ENCODE results near the gene SCRT2. TPM values are rescaled to one million over a fixed set of nuclear protein-coding genes. Genes with fewer than 3 reads are reported as not detected.

The SCRT2 gene
- total and polyA plus RNA-seq, 9 of the 15 experiments (the other 6 are each of a cell fraction or from before 2014, with no cell fraction given), result 0.04 to 0.75 (median 0.13) TPM; not detected in 2

GRCh38 chr20:684676-685319, 9.2 kb upstream of the SCRT2 start:
- H3K9me3 ChIP-seq (replicated peaks; ENCODE audit: control insufficient read depth, insufficient read depth, low read depth, low read length), result no peaks in the 10 kb centered on the region
- H3K9ac ChIP-seq (ENCODE audit: insufficient read depth in 1 of 2, low read depth in 2 of 2, low read length in 2 of 2), result peak overlapping the region in 1 of 2 experiments; percentile 75; a peak in 3 of 4 replicates
- peaks cover 31 to 42% of the 10 kb centered on the region in 2 experiments; a peak in 4 of 5 replicates for H3K4me1 ChIP-seq (replicated peaks in 1 of 2; ENCODE audit: control insufficient read depth in 2 of 2, insufficient read depth in 2 of 2, low read length in 2 of 2)
- in situ Hi-C loops (cut with MboI), result no loop called here
- WGBS (ENCODE audit: insufficient coverage, low coverage, missing lambda C conversion rate), result 0% methylated on average over 1 of the region's 4 CpGs
- H3K4me3 ChIP-seq, result no peak overlapping the region
- BruUV-seq (replicated peaks), result no TSS peak
- H3K4me2 ChIP-seq (ENCODE audit: insufficient read depth, low read length), result peak overlapping the region; percentile 42
- H4K20me1 ChIP-seq (replicated peaks; ENCODE audit: control insufficient read depth, insufficient read depth, low read length), result no peaks in the 10 kb centered on the region
- H3K9me1 ChIP-seq (ENCODE audit: control insufficient read depth, insufficient read depth, low read length), result no peaks in the 10 kb centered on the region
- no peaks in the 10 kb centered on the region for H3K36me3 ChIP-seq (ENCODE audit: control insufficient read depth, insufficient read depth, low read length)
- no peaks in the 10 kb centered on the region for H3K27me3 ChIP-seq (ENCODE audit: control insufficient read depth in 2 of 2, insufficient read depth in 2 of 2, low read length in 2 of 2)
- intact Hi-C loops (cut with micrococcal nuclease), result no loop called here
- ChIA-PET CTCF (ENCODE audit: low intra/inter-chr PET ratio) (no interaction called here), POLR2A (interaction anchor here (0.7 kb wide), 1 partner anchor 142 kb away, joined by 3 read pairs; no protein-coding TSS in a partner anchor)
- H2AFZ ChIP-seq (ENCODE audit: low read depth, low read length), result peak overlapping the region; percentile 58; the same call in 1 of the 2 replicates
- FAIRE-seq, result peak; percentile 74
- no peaks in the 10 kb centered on the region for H3K79me2 ChIP-seq (ENCODE audit: control insufficient read depth, insufficient read depth, low read length)
- ATAC-seq, result peak; percentile 21; the same call in 1 of the 3 replicates
- H3K27ac ChIP-seq (ENCODE audit: extremely low read depth, low read depth, low read length), result no peak overlapping the region; the same call in 2 of the 3 replicates
- peak; percentile 33 to 55 (median 36) for DNase-seq (ENCODE audit: extremely low read depth in 1 of 4, low spot score in 3 of 4)
- no peak for TF ChIP-seq L3MBTL2 (IDR thresholded peaks at IDR 0.05)
- TF ChIP-seq RBM25 (IDR thresholded peaks at IDR 0.05; ENCODE audit: low read depth, low read length, severe bottlenecking), result no peak
- no peak for TF ChIP-seq SLC30A9 (CRISPR knock-in tag; IDR thresholded peaks at IDR 0.05)
- peak; percentile 75 for TF ChIP-seq EP300 (IDR thresholded peaks at IDR 0.05; ENCODE audit: low read length)
- no peak for TF ChIP-seq ZNF277 (CRISPR knock-in tag; IDR thresholded peaks at IDR 0.05; ENCODE audit: borderline replicate concordance)
- no peak for TF ChIP-seq COPS2 (conservative IDR thresholded peaks at IDR 0.05)
- TF ChIP-seq, protein P1, sequence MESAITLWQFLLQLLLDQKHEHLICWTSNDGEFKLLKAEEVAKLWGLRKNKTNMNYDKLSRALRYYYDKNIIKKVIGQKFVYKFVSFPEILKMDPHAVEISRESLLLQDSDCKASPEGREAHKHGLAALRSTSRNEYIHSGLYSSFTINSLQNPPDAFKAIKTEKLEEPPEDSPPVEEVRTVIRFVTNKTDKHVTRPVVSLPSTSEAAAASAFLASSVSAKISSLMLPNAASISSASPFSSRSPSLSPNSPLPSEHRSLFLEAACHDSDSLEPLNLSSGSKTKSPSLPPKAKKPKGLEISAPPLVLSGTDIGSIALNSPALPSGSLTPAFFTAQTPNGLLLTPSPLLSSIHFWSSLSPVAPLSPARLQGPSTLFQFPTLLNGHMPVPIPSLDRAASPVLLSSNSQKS (CRISPR knock-in tag; IDR thresholded peaks at IDR 0.05), result no peak
- no peak for TF ChIP-seq FOXA3 (CRISPR knock-in tag; conservative IDR thresholded peaks at IDR 0.05 in 1 of 2, IDR thresholded peaks at IDR 0.05 in 1 of 2)
- TF ChIP-seq ETV5 (CRISPR knock-in tag; IDR thresholded peaks at IDR 0.05; ENCODE audit: low read depth), result no peak
- TF ChIP-seq RUNX1 (IDR thresholded peaks at IDR 0.05; ENCODE audit: low read depth), result no peak
- no peak for TF ChIP-seq KLF1 (tag; IDR thresholded peaks at IDR 0.05)
- TF ChIP-seq RCOR1 (IDR thresholded peaks at IDR 0.05; ENCODE audit: borderline replicate concordance in 1 of 2, low read depth in 2 of 2, low read length in 2 of 2), result no peak
- no peak for TF ChIP-seq ZNF507 (tag; conservative IDR thresholded peaks at IDR 0.05)
- no peak for TF ChIP-seq KLF13 (tag; IDR thresholded peaks at IDR 0.05; ENCODE audit: borderline replicate concordance, low read depth)
- TF ChIP-seq, protein P2, sequence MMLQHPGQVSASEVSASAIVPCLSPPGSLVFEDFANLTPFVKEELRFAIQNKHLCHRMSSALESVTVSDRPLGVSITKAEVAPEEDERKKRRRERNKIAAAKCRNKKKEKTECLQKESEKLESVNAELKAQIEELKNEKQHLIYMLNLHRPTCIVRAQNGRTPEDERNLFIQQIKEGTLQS (IDR thresholded peaks at IDR 0.05), result no peak
- TF ChIP-seq, protein P2 (CRISPR knock-in tag; conservative IDR thresholded peaks at IDR 0.05), result no peak
- TF ChIP-seq ZNF696 (CRISPR knock-in tag; conservative IDR thresholded peaks at IDR 0.05), result no peak
- TF ChIP-seq MTA2 (IDR thresholded peaks at IDR 0.05; ENCODE audit: low read depth), result peak; percentile 51

Data from K562 (cell line).